ENCODE data around the gene DUSP2.

DNA sequence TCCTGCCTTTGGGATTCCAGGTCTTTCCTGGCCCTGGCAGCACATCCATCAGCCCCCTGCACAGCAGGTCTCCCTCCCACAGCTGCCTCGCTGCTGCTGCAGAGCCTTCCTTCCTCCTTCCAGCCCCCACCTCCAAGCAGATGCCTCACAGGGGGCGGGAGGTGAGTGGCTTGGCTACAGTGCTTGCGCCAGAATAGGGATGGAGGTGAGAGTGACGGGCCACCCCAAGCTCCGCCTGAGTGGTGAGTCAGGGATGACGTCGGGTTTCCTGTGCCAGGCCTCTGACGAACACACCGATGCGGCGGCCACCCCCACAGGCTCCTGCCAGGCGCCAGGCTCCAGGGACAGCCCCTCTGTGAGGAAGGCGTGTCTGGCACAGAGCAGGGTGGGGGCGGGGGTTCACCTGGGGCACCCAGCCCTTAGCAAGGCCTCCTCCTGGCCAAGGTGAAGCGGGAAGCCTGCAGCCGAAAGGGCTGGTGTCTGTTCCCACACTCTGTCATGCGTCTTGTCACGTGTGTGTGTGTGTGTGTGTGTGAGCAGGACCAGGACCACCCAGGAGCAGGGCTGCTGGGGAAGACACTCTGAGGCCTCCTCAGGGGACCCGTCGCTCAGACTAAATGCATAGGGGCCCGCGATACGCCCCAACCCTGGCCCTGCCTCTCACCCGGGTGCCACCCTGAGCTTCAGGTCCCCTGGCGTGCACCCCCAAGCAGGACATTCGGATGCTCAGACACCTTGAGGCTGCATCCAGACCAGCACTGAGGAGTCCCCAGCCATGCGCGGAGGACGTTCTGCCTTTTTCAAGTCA, 3.4 kb upstream of the DUSP2 start:
- TF ChIP-seq, protein P1, sequence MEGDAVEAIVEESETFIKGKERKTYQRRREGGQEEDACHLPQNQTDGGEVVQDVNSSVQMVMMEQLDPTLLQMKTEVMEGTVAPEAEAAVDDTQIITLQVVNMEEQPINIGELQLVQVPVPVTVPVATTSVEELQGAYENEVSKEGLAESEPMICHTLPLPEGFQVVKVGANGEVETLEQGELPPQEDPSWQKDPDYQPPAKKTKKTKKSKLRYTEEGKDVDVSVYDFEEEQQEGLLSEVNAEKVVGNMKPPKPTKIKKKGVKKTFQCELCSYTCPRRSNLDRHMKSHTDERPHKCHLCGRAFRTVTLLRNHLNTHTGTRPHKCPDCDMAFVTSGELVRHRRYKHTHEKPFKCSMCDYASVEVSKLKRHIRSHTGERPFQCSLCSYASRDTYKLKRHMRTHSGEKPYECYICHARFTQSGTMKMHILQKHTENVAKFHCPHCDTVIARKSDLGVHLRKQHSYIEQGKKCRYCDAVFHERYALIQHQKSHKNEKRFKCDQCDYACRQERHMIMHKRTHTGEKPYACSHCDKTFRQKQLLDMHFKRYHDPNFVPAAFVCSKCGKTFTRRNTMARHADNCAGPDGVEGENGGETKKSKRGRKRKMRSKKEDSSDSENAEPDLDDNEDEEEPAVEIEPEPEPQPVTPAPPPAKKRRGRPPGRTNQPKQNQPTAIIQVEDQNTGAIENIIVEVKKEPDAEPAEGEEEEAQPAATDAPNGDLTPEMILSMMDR (conservative IDR thresholded peaks at IDR 0.05 in 1 of 2, IDR thresholded peaks at IDR 0.05 in 1 of 2; ENCODE audit: low read depth in 1 of 2, low read length in 2 of 2): no peak
- TF ChIP-seq EZH2 (IDR thresholded peaks at IDR 0.05; ENCODE audit: low read length, missing control alignments): no peak

Measured in fibroblast of lung (primary cell).